HCT116 (cell line): ENCODE measurements around the gene EDEM3. TPM values are rescaled to one million over a fixed set of nuclear protein-coding genes. Genes with fewer than 3 reads are reported as not detected.
"Not testable (repeated sequence)": the region's sequence is repeated elsewhere in the genome, so short reads cannot be mapped to it uniquely, and the experiment has no call there.

ENCODE experiments used
- ATAC-seq: fragments of 200-7000 bp; cut with Tn5 transposase; 2 replicates; pipeline ENCODE4 v1.9.1; 2020; ENCODE audit warnings: mild to moderate bottlenecking, moderate library complexity
- BruUV-seq: library from RNA; stranded (reverse); fragments of 400-500 nt; replicated peaks from 2 replicates; lab custom pipeline; 2021; lab: Mats Ljungman, UMichigan
- CTCF ChIA-PET: fragments of 300-600 bp; sonication (Branson Sonifier 250); formaldehyde crosslinking; loops from one replicate; lab custom pipeline; 2021; ENCODE audit warnings: antibody characterized with exemption; lab: Charles Lee
- POLR2A ChIA-PET: fragments of 300-600, 350-600 bp; sonication (Branson Sonifier 250); formaldehyde crosslinking; loops from one replicate; lab custom pipeline; 2021; ENCODE audit warnings: antibody characterized with exemption; lab: Charles Lee
- RAD21 ChIA-PET, 2 experiments: fragments of 300-600 bp; sonication (Branson Sonifier 250); formaldehyde crosslinking; loops; one replicate each; lab custom pipeline; 2023; ENCODE audit warnings: low total read pairs in 2 of 2; ENCODE audit not compliant: uncharacterized antibody in 2 of 2, unreplicated experiment in 2 of 2, low non-redundant PET in 1 of 2; lab: Charles Lee
- DNase-seq: peaks from one replicate; pipeline ENCODE4 v3.0.0-alpha.2; 2010; ENCODE audit warnings: low read depth, low spot score
- H2AFZ ChIP-seq: fragments of 200-600 bp; shearing (Covaris generic), sonication (generic); 2 replicates; pipeline ENCODE4 v1.6.1; 2017; ENCODE audit warnings: low read depth, mixed run types, mixed read lengths, antibody characterized with exemption, low read length; ENCODE audit not compliant: poor library complexity, severe bottlenecking
- H3K27ac ChIP-seq: 2 replicates; pipeline ENCODE4 v1.5.1; 2012; ENCODE audit warnings: low read depth, low read length
- H3K27me3 ChIP-seq: fragments of 200-600 bp; sonication (generic); 2 replicates; pipeline ENCODE4 v1.6.1; 2016; ENCODE audit warnings: mixed run types, low read length, mixed read lengths; ENCODE audit not compliant: insufficient read depth
- H3K36me3 ChIP-seq, 2 experiments: fragments of 200-500 bp in 1 of 2; fragments of 200-600 bp in 1 of 2; sonication (Bioruptor generic) in 1 of 2; sonication (generic) in 1 of 2; 2 replicates each; pipeline versions ENCODE4 v1.5.1 to v1.6.1; 2014 to 2016; ENCODE audit warnings: low read length in 2 of 2, inconsistent platforms in 1 of 2, mixed read lengths in 1 of 2, mixed run types in 1 of 2; ENCODE audit not compliant: insufficient read depth in 2 of 2, control insufficient read depth in 1 of 2
- H3K4me1 ChIP-seq, 2 experiments: fragments of 200-600 bp in 1 of 2; sonication (generic) in 1 of 2; 2 replicates each; pipeline versions ENCODE4 v1.5.1 to v1.6.1; 2012 to 2017; ENCODE audit warnings: low read length in 2 of 2, inconsistent platforms in 1 of 2, mild to moderate bottlenecking in 1 of 2, mixed read lengths in 1 of 2, mixed run types in 1 of 2, moderate library complexity in 1 of 2; ENCODE audit not compliant: insufficient read depth in 2 of 2, control insufficient read depth in 1 of 2
- H3K4me2 ChIP-seq: fragments of 200-600 bp; sonication (generic); 2 replicates; pipeline ENCODE4 v1.6.1; 2017; ENCODE audit warnings: mixed run types, low read length, mixed read lengths
- H3K4me3 ChIP-seq, 2 experiments: fragments of 200-600 bp in 1 of 2; sonication (generic) in 1 of 2; replicated peaks in 1 of 2; 2 replicates each; pipeline ENCODE4 v1.5.1; 2011 to 2016; ENCODE audit warnings: low read length in 2 of 2, control low read depth in 1 of 2, low read depth in 1 of 2, mild to moderate bottlenecking in 1 of 2, mixed read lengths in 1 of 2, mixed run types in 1 of 2
- H3K79me2 ChIP-seq: fragments of 200-600 bp; sonication (generic); 2 replicates; pipeline ENCODE4 v1.6.1; 2017; ENCODE audit warnings: mild to moderate bottlenecking, mixed run types, low read length, moderate library complexity, mixed read lengths; ENCODE audit not compliant: insufficient read depth
- H3K9ac ChIP-seq: fragments of 200-600 bp; sonication (generic); 2 replicates; pipeline ENCODE4 v1.6.1; 2016; ENCODE audit warnings: low read length, mixed read lengths
- H3K9me2 ChIP-seq: fragments of 200-600 bp; sonication (generic), shearing (Covaris generic); 2 replicates; pipeline ENCODE4 v1.6.1; 2017; ENCODE audit warnings: mixed run types, mild to moderate bottlenecking, moderate library complexity; ENCODE audit not compliant: insufficient read depth
- H3K9me3 ChIP-seq, 2 experiments: fragments of 200-500 bp in 1 of 2; fragments of 200-600 bp in 1 of 2; sonication (Bioruptor generic) in 1 of 2; sonication (generic) in 1 of 2; 2 replicates each; pipeline ENCODE4 v1.6.1; 2014 to 2017; ENCODE audit warnings: low read length in 2 of 2, mixed read lengths in 2 of 2, inconsistent platforms in 1 of 2, low read depth in 1 of 2, mild to moderate bottlenecking in 1 of 2, mixed run types in 1 of 2, moderate library complexity in 1 of 2; ENCODE audit not compliant: control insufficient read depth in 1 of 2, insufficient read depth in 1 of 2
- H4K20me1 ChIP-seq: fragments of 200-600 bp; sonication (generic), shearing (Covaris generic); 2 replicates; pipeline ENCODE4 v1.6.1; 2017; ENCODE audit warnings: mixed run types, mild to moderate bottlenecking, moderate library complexity; ENCODE audit not compliant: insufficient read depth
- CEBPB ChIP-seq: IDR thresholded peaks from 2 replicates; pipeline ENCODE4 v1.6.1; 2012; ENCODE audit warnings: low read depth
- POLR2AphosphoS5 ChIP-seq: IDR thresholded peaks from 2 replicates; pipeline ENCODE4 v1.6.1; 2011; ENCODE audit warnings: mild to moderate bottlenecking, low read depth, low read length, moderate library complexity
- RAD21 ChIP-seq: IDR thresholded peaks from 2 replicates; pipeline ENCODE4 v1.6.1; 2012; ENCODE audit warnings: low read depth, mild to moderate bottlenecking
- SRF ChIP-seq: IDR thresholded peaks from 2 replicates; pipeline ENCODE4 v1.6.1; 2012; ENCODE audit warnings: low read depth
- TCF7L2 ChIP-seq: IDR thresholded peaks from 2 replicates; pipeline ENCODE4 v1.7.0; 2011; ENCODE audit warnings: borderline replicate concordance, inconsistent platforms; ENCODE audit not compliant: insufficient read depth, insufficient read length; ENCODE audit errors: extremely low read depth
- intact Hi-C: fragments of 100-400 bp; cut with micrococcal nuclease; formaldehyde crosslinking; loops from 2 replicates; pipeline ENCODE4 v1.10.0; 2022
- total RNA-seq: library from RNA; stranded (reverse); gene quantifications from one replicate; pipeline ENCODE4 v1.2.1, GENCODE V29; 2021; ENCODE audit not compliant: unreplicated experiment
- TF ChIP-seq, protein P1 (sequence below): IDR thresholded peaks from 2 replicates; pipeline ENCODE4 v1.6.1; 2012
- TF ChIP-seq, protein P2 (sequence below): IDR thresholded peaks from 2 replicates; pipeline ENCODE4 v1.6.1; 2011; ENCODE audit warnings: mild to moderate bottlenecking, low read length, moderate library complexity; ENCODE audit not compliant: insufficient replicate concordance; ENCODE audit errors: extremely low read depth

The EDEM3 gene
- total RNA-seq, 1 experiment from 2014 or later, result 14.9 TPM

DNA sequence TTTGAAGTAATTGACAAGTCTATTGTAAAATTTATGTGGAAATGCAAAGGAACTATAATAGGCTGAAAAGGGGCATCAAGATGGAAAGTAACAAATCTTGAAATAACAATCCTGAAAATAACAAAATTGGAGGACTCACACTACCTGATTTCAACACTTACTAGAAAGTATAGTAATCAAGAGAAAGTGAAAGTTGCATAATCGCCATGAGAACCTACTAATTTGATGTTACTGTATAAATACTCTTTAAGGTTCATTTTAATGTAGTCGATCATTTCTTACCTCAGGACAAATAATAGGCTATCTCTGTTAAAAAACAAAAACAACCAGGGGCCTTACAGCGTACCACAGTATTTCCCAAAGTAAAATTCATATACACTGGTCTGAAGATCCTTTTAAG, 71.7 kb downstream of the EDEM3 start:
- intact Hi-C loops, result no loop called here
- Histone ChIP-seq H3K4me2 (no peak overlapping the region), H3K9ac (no peak overlapping the region), H3K9me2 (no peaks in the 10 kb centered on the region), H3K79me2 (no peaks in the 10 kb centered on the region), H3K36me3 (no peaks in the 10 kb centered on the region), H3K27me3 (no peaks in the 10 kb centered on the region), H2AFZ (no peak overlapping the region), H3K9me3 (0 out of 4 replicates have a peak, but pooled peaks cover 3% of the 10 kb centered on the region in 2 experiments), H3K27ac (no peak overlapping the region), H4K20me1 (no peaks in the 10 kb centered on the region), H3K4me1 (no peaks in the 10 kb centered on the region), H3K4me3 (no peak overlapping the region)
- CTCF ChIA-PET, result no interaction called here
- TF ChIP-seq TCF7L2 (no peak), RAD21 (no peak), CEBPB (no peak), SRF (no peak), POLR2AphosphoS5 (no peak)
- TF ChIP-seq, protein P1, sequence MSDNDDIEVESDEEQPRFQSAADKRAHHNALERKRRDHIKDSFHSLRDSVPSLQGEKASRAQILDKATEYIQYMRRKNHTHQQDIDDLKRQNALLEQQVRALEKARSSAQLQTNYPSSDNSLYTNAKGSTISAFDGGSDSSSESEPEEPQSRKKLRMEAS, result no peak
- TF ChIP-seq, protein P2, sequence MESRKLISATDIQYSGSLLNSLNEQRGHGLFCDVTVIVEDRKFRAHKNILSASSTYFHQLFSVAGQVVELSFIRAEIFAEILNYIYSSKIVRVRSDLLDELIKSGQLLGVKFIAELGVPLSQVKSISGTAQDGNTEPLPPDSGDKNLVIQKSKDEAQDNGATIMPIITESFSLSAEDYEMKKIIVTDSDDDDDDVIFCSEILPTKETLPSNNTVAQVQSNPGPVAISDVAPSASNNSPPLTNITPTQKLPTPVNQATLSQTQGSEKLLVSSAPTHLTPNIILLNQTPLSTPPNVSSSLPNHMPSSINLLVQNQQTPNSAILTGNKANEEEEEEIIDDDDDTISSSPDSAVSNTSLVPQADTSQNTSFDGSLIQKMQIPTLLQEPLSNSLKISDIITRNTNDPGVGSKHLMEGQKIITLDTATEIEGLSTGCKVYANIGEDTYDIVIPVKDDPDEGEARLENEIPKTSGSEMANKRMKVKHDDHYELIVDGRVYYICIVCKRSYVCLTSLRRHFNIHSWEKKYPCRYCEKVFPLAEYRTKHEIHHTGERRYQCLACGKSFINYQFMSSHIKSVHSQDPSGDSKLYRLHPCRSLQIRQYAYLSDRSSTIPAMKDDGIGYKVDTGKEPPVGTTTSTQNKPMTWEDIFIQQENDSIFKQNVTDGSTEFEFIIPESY, result no peak
- BruUV-seq, result no TSS peak
- DNase-seq (no peak), ATAC-seq (no peak)
- POLR2A ChIA-PET, result no interaction called here
- RAD21 ChIA-PET, result no interaction called here

DNA sequence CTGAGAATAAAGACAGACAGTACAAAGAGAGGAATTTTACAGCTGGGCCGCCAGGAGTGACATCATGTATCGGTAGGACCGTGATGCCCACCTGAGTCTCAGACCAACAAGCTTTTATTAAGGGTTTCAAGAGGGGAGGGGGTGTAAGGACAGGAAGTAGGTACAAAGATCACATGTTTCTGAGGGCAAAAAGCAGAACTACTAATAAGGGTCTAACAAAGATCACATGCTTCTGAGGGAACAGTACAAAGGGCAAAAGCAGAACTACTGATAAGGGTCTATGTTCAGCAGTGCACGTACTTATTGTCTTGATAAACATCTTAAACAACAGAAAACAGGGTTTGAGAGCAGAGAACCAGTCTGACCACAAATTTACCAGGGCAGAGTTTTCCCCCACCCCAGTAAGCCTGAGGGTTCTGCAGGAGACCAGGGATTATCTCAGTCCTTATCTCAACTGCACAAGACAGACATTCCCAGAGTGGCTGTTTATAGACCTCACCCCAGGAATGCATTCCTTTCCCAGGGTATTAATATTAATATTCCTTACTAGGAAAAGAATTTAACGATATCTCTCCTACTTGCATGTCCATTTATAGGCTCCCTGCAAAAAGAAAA, 73.9 kb downstream of the EDEM3 start:
- H3K4me2 ChIP-seq, DNase-seq, H3K4me3 ChIP-seq, H3K36me3 ChIP-seq, RAD21 ChIA-PET, intact Hi-C loops, H3K27me3 ChIP-seq, CTCF ChIA-PET, POLR2A ChIA-PET, H3K9me2 ChIP-seq, H3K79me2 ChIP-seq, H3K4me1 ChIP-seq, H3K27ac ChIP-seq, H4K20me1 ChIP-seq, ATAC-seq, H2AFZ ChIP-seq, H3K9ac ChIP-seq, BruUV-seq, H3K9me3 ChIP-seq: not testable (repeated sequence)

DNA sequence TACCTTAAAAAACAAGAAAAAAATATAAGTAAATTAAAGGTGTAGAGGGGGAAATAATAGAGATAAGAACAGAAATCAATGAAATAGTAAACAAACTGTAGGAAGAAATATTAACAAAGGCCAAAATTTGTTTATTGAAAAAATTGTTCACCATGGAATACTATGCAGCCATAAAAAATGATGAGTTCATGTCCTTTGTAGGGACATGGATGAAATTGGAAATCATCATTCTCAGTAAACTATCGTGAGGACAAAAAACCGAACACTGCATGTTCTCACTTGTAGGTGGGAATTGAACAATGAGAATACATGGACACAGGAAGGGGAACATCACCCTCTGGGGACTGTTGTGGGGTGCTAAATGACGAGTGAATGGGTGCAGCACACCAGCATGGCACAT, 75.2 kb downstream of the EDEM3 start:
- H3K4me1 ChIP-seq, intact Hi-C loops, POLR2A ChIA-PET, H2AFZ ChIP-seq, H3K36me3 ChIP-seq, H3K4me3 ChIP-seq, ATAC-seq, DNase-seq, H3K9me2 ChIP-seq, H4K20me1 ChIP-seq, BruUV-seq, H3K4me2 ChIP-seq, RAD21 ChIA-PET, H3K27me3 ChIP-seq, H3K27ac ChIP-seq, H3K9me3 ChIP-seq, H3K9ac ChIP-seq, H3K79me2 ChIP-seq: not testable (repeated sequence)
- CTCF ChIA-PET, result interaction anchor here (2.5 kb wide), 1 partner anchor 16 kb away, joined by 9 read pairs; no protein-coding TSS in a partner anchor
